GM21528 (cell line): ENCODE data around the gene COIL.

Experiments
- ATAC-seq: cut with Tn5 transposase; IDR thresholded peaks from one replicate; pipeline ENCODE4 v1.9.1; 2021; ENCODE audit warnings: mild to moderate bottlenecking, moderate library complexity; ENCODE audit not compliant: unreplicated experiment, low FRiP score

Gene COIL

GRCh38 chr17:56910509-56911235 lies 50.2 kb downstream of the COIL start:
- ATAC-seq: no peak

DNA sequence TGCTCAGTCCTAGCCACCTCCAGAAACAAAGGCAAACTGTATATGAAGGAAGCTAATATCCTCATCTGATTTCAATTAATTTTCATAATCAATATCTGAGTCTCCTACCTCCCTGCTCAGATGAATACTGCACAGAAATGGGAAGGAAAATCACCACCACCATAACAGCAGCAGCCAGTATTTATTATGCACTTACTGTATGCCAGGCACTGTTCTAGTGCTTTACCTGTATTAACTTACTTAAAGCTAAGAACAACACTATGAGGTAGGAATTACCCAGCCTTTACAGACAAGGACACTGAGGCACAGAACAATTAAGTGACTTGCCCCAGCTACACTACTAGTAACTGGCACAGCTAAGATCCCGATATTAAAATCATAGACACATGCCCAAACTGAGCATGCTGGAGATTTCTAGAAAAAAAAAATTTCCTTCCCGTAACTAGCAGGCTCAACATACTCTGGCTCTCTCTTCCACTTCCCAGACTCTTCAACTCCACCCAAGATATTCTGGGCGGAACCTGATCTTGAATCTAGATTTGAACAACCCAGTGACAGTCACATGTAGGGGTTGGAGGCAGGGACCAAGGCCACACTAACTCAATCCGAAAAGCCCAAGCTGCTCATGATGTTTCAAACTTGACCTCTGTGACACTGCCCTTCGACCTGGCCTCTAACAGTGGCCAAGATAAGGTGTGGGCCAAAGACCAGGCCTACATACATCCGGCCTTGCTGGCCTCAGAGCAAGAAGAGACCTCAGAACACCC lies 50.9 kb downstream of the COIL start:
- no peak for ATAC-seq

- peak; percentile 85 for ATAC-seq
These were observed 52.8 kb downstream of the COIL start for GRCh38 chr17:56908001-56908542.

- no peak for ATAC-seq
These were observed 57.3 kb downstream of the COIL start for GRCh38 chr17:56903560-56903959.

DNA sequence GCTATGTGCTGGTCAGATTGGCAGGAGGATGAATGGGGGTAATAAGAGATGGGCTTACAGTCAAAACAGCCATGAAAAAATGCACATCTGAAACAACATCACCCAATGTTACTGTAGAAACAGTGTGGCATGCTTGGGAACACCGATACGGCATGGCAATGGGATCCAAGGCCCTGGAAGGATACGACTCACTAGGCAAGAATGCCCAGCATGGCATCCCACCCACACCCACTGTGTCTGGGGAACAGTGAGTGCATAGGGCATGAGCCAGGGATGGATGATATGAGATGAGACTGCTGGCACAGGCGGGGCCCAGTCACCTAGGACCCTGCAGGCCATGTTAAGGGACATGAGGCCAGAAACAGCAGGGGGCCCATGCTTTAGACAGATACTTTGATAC lies 58.5 kb downstream of the COIL start:
- no peak for ATAC-seq

GRCh38 chr17:56899403-56899802 lies 61.4 kb downstream of the COIL start:
- no peak for ATAC-seq

GRCh38 chr17:56898874-56899273 lies 62.0 kb downstream of the COIL start:
- no peak for ATAC-seq

- ATAC-seq: no peak
These were observed 63.0 kb downstream of the COIL start for GRCh38 chr17:56897646-56898424.

GRCh38 chr17:56896968-56897359 lies 63.9 kb downstream of the COIL start:
- ATAC-seq: no peak

DNA sequence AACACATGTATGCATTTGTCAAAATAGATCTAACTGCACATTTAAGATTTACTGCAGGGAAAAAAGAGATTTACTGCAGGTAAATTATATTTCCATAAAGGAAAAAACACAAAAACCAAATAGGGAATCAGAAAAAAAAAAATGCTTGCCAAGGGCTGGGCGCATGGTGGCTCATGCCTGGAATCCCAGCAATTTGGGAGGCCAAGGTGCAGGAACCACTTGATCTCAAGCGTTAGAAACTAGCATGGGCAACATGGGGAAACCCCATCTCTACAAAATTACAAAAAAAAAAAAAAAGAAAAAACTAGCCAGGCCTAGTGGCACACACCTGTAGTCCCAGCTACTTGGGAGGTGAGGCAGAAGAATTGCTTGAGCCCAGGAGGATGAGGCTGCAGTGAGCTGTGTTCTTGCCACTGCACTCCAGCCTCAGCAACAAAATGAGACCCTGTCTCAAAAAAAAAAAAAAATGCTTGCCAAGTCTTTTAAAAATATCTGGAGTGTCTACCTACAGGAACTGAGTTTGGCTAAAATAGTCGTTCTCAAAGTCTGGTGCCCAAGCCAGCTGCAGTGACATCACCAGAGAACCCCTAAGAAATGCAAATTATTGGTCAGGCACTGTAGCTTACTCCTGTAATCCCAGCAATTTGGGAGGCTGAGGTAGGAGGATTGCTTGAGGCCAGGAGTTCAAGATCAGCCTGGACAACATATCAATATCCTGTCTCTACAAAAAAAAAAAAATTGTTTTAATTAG lies 64.5 kb downstream of the COIL start:
- no peak for ATAC-seq

DNA sequence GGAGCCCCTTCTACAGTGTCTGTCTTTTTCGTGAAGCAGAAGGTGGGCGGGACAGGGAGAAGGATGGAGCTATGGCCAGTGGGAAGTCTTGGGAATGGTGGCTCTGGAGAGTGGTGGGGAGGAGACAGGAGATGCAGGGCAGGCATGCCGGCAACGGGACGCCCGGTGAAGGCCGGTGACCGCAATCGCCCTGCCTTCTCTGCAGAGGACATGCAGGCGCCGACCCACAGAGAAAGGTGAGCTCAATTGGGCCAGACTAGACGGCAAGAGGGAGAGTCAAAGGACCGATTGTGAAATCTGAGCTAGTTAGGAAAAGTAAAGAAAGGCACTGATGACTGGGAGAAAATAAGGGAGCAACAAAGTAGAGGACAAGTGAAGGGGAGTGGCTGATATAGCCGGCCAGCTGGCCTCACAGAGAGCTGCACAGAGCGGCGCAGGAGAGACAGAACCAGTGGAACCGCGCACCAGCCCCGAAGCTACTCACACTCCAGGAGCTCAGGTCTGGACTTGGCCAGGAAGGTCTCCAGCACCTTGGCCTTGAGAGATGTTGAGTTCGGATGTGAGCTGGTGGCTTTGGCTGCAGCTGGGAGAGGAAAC lies 65.9 kb downstream of the COIL start:
- no peak for ATAC-seq

GRCh38 chr17:56893503-56893902 lies 67.3 kb downstream of the COIL start:
- no peak for ATAC-seq

DNA sequence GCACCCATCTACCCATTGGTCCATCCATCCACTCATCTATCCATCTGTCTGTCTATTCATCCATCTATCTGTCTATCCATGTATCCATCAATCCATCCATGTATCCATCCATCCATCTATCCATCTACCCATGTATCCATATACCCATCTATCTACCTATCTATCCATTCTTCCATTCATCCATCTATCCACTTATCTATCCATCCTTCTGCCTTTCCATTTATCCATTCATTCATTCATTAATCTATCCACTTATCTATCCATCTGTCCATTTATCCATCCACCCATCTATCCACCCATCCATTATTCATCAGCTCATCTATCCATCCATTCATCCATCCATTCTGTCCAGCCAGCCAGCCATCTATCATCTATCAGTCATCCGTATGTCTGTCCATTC lies 68.5 kb downstream of the COIL start:
- no peak for ATAC-seq

DNA sequence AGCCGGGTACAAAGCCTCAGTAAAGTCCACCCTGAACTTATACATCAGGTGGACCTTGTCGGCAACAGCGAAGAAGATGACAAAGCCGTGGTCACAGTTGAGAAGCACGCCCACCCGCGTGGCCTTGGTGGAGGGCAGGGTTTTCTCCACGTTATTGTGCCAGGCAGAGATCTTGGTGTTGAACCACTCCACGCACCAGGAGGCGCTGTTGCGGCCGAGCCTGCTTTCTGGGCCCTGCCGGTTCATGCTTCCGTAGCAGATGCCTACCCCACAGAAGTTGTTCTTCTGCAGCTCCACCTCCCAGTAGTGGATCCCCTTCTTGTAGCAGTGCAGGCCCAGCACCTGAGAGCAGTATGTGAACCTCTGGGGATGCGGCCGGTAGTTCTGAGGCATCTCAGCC lies 69.1 kb downstream of the COIL start:
- no peak for ATAC-seq

DNA sequence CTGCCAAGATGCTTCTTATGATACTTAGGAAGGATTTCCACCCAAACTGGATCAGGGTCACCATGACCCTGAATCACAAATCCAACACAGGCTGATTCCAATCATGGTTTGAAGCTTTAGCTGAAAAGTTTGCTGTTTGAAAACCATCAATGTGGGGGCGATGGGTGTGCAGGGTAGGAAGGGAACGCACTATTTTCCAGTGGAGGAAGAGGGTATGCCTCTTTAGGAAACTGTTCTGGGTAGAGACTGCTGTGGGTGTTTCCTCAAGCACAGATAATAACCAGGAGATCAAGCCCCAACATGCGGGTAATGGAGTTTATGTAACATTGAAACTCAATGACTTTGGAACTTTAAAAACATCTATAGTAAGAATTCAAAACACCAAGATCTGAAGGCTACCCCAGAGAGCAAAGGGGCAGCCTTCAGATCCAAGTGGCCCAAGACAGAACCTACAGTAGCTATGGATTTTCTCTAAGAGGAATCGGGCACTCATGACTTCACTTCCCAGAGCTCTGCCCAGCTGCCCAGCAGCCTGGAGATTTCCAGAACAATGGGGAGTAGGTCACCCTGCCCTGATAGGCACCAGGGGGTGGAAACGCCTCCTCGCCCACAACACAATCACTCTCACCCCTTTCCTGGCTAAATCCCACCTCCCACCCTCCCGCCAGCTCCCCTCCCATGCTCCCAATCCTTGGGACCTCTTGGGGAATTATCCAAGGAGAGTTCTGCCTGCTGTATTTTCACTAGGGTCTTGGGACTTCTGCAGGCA lies 69.8 kb downstream of the COIL start:
- ATAC-seq: no peak

- ATAC-seq: no peak
These were observed 70.5 kb downstream of the COIL start for GRCh38 chr17:56890390-56890789.
